Left lung (tissue), 10 donors: ENCODE data around the gene NUP205. TPM values are rescaled to one million over a fixed set of nuclear protein-coding genes. Genes with fewer than 3 reads are reported as not detected.
"Not testable (repeated sequence)": the region's sequence is repeated elsewhere in the genome, so short reads cannot be mapped to it uniquely, and the experiment has no call there.

ENCODE experiments used
- ATAC-seq: fragments of 200-7000 bp; cut with Tn5 transposase; one replicate; pipeline ENCODE4 v1.9.1; 2020; ENCODE audit warnings: moderate library complexity
- DNase-seq, 4 donors: peaks; one replicate each; pipeline ENCODE4 v3.0.0-alpha.2; 2013 to 2020
- H3K27ac ChIP-seq, 2 donors: fragments of 200-600 bp; sonication (generic) in 1 of 2; one replicate each; pipeline versions ENCODE4 v1.5.0 to v1.8.0; 2020 to 2021
- H3K27me3 ChIP-seq, 2 donors: fragments of 200-600 bp; sonication (generic) in 1 of 2; one replicate each; pipeline versions ENCODE4 v1.5.0 to v1.8.0; 2020 to 2021
- H3K36me3 ChIP-seq, 2 donors: fragments of 200-600 bp; sonication (generic) in 1 of 2; one replicate each; pipeline versions ENCODE4 v1.5.0 to v1.8.0; 2020 to 2021
- H3K4me1 ChIP-seq, 2 donors: fragments of 200-600 bp; one replicate each; pipeline ENCODE4 v1.8.0; 2021
- H3K4me3 ChIP-seq, 2 donors: fragments of 200-600 bp; sonication (generic) in 1 of 2; one replicate each; pipeline versions ENCODE4 v1.5.0 to v1.8.0; 2020 to 2021; ENCODE audit warnings: mild to moderate bottlenecking in 1 of 2
- H3K9me3 ChIP-seq, 2 donors: fragments of 200-600 bp; sonication (generic) in 1 of 2; one replicate each; pipeline versions ENCODE4 v1.5.0 to v1.8.0; 2020 to 2021
- intact Hi-C, 2 donors: fragments of 100-400 bp; cut with DNase I; formaldehyde crosslinking; loops; one replicate each; pipeline versions ENCODE4 v1.11.2 to v1.14.2; 2022
- polyA plus RNA-seq, 6 donors: library from polyadenylated mRNA; unstranded; fragments of 120-200 nt; gene quantifications; one replicate each; pipeline ENCODE4 v1.2.1, GENCODE V29; 2013; ENCODE audit not compliant: insufficient read length in 6 of 6
- total RNA-seq, 2 donors: library from RNA; stranded (reverse); fragmentation: NEBNext Ultra II Directional; extraction: Animal tissue kit (Norgen Biotek cat#: 25700); gene quantifications; one replicate each; pipeline ENCODE4 v1.2.1, GENCODE V29; 2021
- TF ChIP-seq, protein P1 (sequence below), 2 donors: fragments of 200-600 bp; sonication (generic) in 1 of 2; IDR thresholded peaks; one replicate each; pipeline versions ENCODE4 v1.5.0 to v1.8.0; 2021; ENCODE audit warnings: antibody characterized with exemption in 2 of 2
- donor health status: DM: no; HTN: yes; CAD: no.
- donor health status: DM: no; HTN: no; CAD: no.

NUP205 gene
- total and polyA plus RNA-seq, 8 donors = 42.7 to 82.3 (median 74.3) TPM

DNA sequence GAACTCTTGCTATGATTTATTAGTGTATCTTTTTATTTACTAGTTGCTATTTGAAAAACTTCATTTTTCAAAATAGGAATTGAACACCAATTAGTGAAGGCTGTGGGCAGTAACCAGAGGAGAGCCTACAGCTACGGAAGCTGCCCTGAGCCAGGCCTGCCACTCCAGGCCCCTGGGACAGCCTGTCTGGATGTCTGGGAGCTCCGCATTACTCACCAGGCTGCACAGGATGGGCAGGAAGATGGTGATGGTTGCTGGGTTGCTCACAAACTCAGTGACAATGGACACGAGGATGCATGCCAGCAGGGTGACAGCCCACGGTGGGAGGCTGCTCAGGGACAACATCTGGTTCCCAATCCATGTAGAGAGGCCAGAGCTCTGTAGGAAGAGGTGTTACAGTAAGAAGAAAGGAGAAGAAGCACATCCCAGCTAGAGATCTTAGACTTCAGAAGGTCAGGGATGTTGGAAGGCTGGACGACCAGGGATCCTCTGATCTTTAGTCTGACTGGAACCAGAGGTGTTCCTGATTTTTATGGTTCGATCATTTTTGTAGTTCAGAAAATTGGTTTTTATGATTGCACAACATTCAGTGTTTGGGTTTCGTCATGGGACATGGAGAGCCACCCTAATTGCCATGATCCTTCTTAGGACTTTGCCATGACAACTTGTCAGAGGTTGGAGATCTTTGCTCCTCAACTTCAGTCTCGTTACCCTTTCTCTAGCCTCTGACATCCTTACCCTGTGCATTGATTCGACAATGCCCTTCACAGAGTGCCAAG, 127.8 kb downstream of the NUP205 start:
- no peaks in the 10 kb centered on the region for H3K27me3 ChIP-seq
- no peaks in the 10 kb centered on the region for H3K4me1 ChIP-seq
- no peak overlapping the region for H3K27ac ChIP-seq
- TF ChIP-seq, protein P1, sequence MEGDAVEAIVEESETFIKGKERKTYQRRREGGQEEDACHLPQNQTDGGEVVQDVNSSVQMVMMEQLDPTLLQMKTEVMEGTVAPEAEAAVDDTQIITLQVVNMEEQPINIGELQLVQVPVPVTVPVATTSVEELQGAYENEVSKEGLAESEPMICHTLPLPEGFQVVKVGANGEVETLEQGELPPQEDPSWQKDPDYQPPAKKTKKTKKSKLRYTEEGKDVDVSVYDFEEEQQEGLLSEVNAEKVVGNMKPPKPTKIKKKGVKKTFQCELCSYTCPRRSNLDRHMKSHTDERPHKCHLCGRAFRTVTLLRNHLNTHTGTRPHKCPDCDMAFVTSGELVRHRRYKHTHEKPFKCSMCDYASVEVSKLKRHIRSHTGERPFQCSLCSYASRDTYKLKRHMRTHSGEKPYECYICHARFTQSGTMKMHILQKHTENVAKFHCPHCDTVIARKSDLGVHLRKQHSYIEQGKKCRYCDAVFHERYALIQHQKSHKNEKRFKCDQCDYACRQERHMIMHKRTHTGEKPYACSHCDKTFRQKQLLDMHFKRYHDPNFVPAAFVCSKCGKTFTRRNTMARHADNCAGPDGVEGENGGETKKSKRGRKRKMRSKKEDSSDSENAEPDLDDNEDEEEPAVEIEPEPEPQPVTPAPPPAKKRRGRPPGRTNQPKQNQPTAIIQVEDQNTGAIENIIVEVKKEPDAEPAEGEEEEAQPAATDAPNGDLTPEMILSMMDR (IDR thresholded peaks at IDR 0.05) = no peak
- H3K36me3 ChIP-seq = peaks cover 0 to 11% of the 10 kb centered on the region in 2 donors
- intact Hi-C loops = no loop called here
- H3K9me3 ChIP-seq = no peaks in the 10 kb centered on the region
- DNase-seq = no peak
- H3K4me3 ChIP-seq = no peak overlapping the region
- no peak for ATAC-seq

DNA sequence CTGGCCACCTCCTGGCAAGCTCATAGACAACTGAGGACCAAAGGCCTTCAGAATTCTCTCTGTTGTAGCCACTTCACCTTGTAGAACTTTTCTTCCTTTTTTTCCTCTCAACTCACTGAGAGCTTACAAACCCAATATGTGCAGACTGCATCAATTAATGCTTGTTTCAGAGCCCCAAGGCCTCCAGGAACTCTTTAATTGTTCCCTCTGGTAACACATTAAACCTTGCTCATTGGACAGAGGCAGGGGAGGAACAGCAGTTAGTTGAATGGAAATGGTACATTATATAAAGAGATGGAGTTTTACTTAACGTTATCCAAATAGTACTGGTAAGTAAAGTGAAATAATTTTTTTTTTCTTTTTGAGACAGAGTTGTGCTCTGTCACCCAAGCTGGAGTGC, 129.7 kb downstream of the NUP205 start:
- Histone ChIP-seq H3K36me3 (peaks cover 0 to 9% of the 10 kb centered on the region in 2 donors), H3K27ac (no peak overlapping the region), H3K4me1 (no peaks in the 10 kb centered on the region), H3K27me3 (no peaks in the 10 kb centered on the region), H3K9me3 (no peaks in the 10 kb centered on the region), H3K4me3 (no peak overlapping the region)
- intact Hi-C loops = no loop called here
- DNase-seq (no peak), ATAC-seq (no peak)
- TF ChIP-seq, protein P1 (IDR thresholded peaks at IDR 0.05) = no peak

DNA sequence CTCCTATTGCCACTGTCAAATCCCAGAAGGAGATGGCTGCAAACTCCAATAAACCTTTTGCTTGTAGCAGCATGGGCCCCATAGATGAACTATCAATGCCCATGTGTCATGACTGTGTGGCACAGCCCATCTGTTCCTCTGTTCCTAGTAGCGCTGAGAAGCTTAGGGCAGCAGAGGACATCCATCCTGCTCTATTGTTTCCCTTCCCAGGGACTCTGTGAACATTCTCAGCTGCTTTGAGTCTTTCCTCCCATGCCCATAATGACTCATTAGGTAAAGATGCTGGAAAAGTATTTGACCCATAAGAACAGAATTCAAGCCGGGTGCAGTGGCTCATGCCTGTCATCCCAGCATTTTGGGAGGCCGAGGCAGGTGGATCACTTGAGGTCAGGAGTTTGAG, 132.8 kb downstream of the NUP205 start:
- no peaks in the 10 kb centered on the region for H3K27me3 ChIP-seq
- ATAC-seq = no peak

DNA sequence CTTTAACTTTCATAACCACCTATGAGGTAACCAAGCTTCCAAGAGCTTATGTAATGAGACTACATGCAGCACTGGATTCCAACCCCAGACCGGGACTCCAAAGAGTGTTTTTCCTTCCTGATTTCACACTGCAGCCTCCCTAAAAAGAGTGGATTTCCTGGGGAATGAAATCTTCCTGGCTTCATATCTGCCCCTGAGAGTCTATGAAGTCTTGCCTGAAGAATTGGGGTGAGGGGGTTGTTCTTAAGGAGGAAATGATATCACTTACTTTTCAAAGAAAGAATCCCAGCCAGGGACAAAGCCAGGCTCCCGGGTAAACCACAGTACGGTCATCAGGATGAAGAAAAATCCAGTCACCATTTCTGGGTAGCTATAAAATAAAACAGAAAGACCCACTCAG, 134.3 kb downstream of the NUP205 start:
- H3K4me3 ChIP-seq = no peak overlapping the region
- no peak overlapping the region for H3K27ac ChIP-seq
- ATAC-seq (no peak), DNase-seq (no peak)
- intact Hi-C loops = no loop called here
- H3K4me1 ChIP-seq = no peaks in the 10 kb centered on the region
- peaks cover 0 to 13% of the 10 kb centered on the region in 2 donors for H3K36me3 ChIP-seq
- H3K27me3 ChIP-seq = no peaks in the 10 kb centered on the region
- TF ChIP-seq, protein P1 (IDR thresholded peaks at IDR 0.05) = no peak
- no peaks in the 10 kb centered on the region for H3K9me3 ChIP-seq

More for the DNA sequence above, 132.8 kb downstream of the NUP205 start:
- peaks cover 0 to 13% of the 10 kb centered on the region in 2 donors for H3K36me3 ChIP-seq
- TF ChIP-seq, protein P1 (IDR thresholded peaks at IDR 0.05) = no peak
- H3K4me1 ChIP-seq = no peaks in the 10 kb centered on the region
- intact Hi-C loops = no loop called here
- no peak for DNase-seq
- H3K4me3 ChIP-seq = no peak overlapping the region
- H3K9me3 ChIP-seq = no peaks in the 10 kb centered on the region
- H3K27ac ChIP-seq = no peak overlapping the region

DNA sequence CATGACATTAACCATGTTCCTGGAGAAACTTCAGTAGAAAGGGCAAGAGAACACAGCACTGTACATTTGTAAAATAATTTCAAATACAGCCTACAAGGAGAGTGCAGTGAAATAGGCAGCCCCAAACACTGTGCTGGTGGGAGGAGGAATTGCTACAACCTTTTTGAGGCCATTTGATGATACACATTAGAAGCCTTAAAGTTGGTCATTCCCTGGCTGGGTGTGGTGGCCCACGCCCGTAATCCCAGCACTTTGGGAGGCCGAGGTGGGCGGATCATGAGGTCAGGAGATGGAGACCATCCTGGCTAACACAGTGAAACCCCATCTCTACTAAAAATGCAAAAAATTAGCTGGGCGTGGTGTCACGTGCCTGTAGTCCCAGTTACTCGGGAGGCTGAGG, 134.9 kb downstream of the NUP205 start:
- H3K27ac ChIP-seq, ATAC-seq, intact Hi-C loops, H3K4me3 ChIP-seq, H3K27me3 ChIP-seq, H3K9me3 ChIP-seq, H3K4me1 ChIP-seq, DNase-seq: not testable (repeated sequence)
- H3K36me3 ChIP-seq = peaks cover 0 to 13% of the 10 kb centered on the region in 2 donors
